Measurements from ENCODE around the gene CARD11. TPM values are rescaled to one million over a fixed set of nuclear protein-coding genes. Genes with fewer than 3 reads are reported as not detected.

The CARD11 gene
- total RNA-seq, 2 donors from 2014 or later: 3.7 to 4.4 TPM

GRCh38 chr7:3037259-3037658 is 6.4 kb downstream of the CARD11 start:
- TF ChIP-seq CTCF (IDR thresholded peaks at IDR 0.05): no peak
- ATAC-seq (ENCODE audit: insufficient number of reproducible peaks, low FRiP score, low read depth) (no peak), DNase-seq (ENCODE audit: low spot score) (no peak)
- H3K36me3 ChIP-seq: no peaks in the 10 kb centered on the region
- H3K9me3 ChIP-seq: no peaks in the 10 kb centered on the region
- H3K4me1 ChIP-seq (ENCODE audit: control insufficient read depth in 1 of 2, low read depth in 2 of 2): no peaks in the 10 kb centered on the region
- H3K27me3 ChIP-seq (replicated peaks; ENCODE audit: insufficient read depth): no peaks in the 10 kb centered on the region
- H3K4me3 ChIP-seq: no peak overlapping the region
- no peak overlapping the region for H3K27ac ChIP-seq

- no peak for TF ChIP-seq CTCF (IDR thresholded peaks at IDR 0.05)
- H3K27ac ChIP-seq: no peak overlapping the region
- DNase-seq (ENCODE audit: low spot score): no peak
- no peaks in the 10 kb centered on the region for H3K27me3 ChIP-seq (replicated peaks; ENCODE audit: insufficient read depth)
- H3K36me3 ChIP-seq: no peaks in the 10 kb centered on the region
- ATAC-seq (ENCODE audit: insufficient number of reproducible peaks, low FRiP score, low read depth): no peak
- no peak overlapping the region for H3K4me3 ChIP-seq
- H3K4me1 ChIP-seq (ENCODE audit: control insufficient read depth in 1 of 2, low read depth in 2 of 2): no peaks in the 10 kb centered on the region
- no peaks in the 10 kb centered on the region for H3K9me3 ChIP-seq
These were observed 9.0 kb downstream of the CARD11 start for GRCh38 chr7:3034591-3035150.

GRCh38 chr7:3033581-3033980 is 10.1 kb downstream of the CARD11 start:
- TF ChIP-seq CTCF (IDR thresholded peaks at IDR 0.05): no peak
- Histone ChIP-seq H3K27ac (no peak overlapping the region), H3K27me3 (replicated peaks; ENCODE audit: insufficient read depth) (no peaks in the 10 kb centered on the region), H3K4me1 (ENCODE audit: control insufficient read depth in 1 of 2, low read depth in 2 of 2) (peaks cover 3 to 8% of the 10 kb centered on the region in 2 donors), H3K9me3 (no peaks in the 10 kb centered on the region), H3K36me3 (no peaks in the 10 kb centered on the region), H3K4me3 (no peak overlapping the region)
- DNase-seq (ENCODE audit: low spot score) (no peak), ATAC-seq (ENCODE audit: insufficient number of reproducible peaks, low FRiP score, low read depth) (no peak)

- DNase-seq (ENCODE audit: low spot score): no peak
- Histone ChIP-seq H3K4me3 (no peak overlapping the region), H3K27me3 (replicated peaks; ENCODE audit: insufficient read depth) (no peaks in the 10 kb centered on the region), H3K36me3 (no peaks in the 10 kb centered on the region), H3K4me1 (ENCODE audit: control insufficient read depth in 1 of 2, low read depth in 2 of 2) (peaks cover 7 to 12% of the 10 kb centered on the region in 2 donors), H3K27ac (no peak overlapping the region), H3K9me3 (no peaks in the 10 kb centered on the region)
- no peak for ATAC-seq (ENCODE audit: insufficient number of reproducible peaks, low FRiP score, low read depth)
- TF ChIP-seq CTCF (IDR thresholded peaks at IDR 0.05): no peak
These were observed 10.5 kb downstream of the CARD11 start for GRCh38 chr7:3033136-3033535.

- no peak for DNase-seq (ENCODE audit: low spot score)
- Histone ChIP-seq H3K27ac (no peak overlapping the region), H3K36me3 (no peaks in the 10 kb centered on the region), H3K4me1 (ENCODE audit: control insufficient read depth in 1 of 2, low read depth in 2 of 2) (peaks cover 7 to 21% of the 10 kb centered on the region in 2 donors), H3K9me3 (no peaks in the 10 kb centered on the region), H3K4me3 (no peak overlapping the region), H3K27me3 (replicated peaks; ENCODE audit: insufficient read depth) (no peaks in the 10 kb centered on the region)
- no peak for TF ChIP-seq CTCF (IDR thresholded peaks at IDR 0.05)
- no peak for ATAC-seq (ENCODE audit: insufficient number of reproducible peaks, low FRiP score, low read depth)
These were observed 11.4 kb downstream of the CARD11 start for GRCh38 chr7:3032256-3032655.
